ENCODE measurements around the gene MT1F.
"Not testable (repeated sequence)": the region's sequence is repeated elsewhere in the genome, so short reads cannot be mapped to it uniquely, and the experiment has no call there.

MT1F gene

DNA sequence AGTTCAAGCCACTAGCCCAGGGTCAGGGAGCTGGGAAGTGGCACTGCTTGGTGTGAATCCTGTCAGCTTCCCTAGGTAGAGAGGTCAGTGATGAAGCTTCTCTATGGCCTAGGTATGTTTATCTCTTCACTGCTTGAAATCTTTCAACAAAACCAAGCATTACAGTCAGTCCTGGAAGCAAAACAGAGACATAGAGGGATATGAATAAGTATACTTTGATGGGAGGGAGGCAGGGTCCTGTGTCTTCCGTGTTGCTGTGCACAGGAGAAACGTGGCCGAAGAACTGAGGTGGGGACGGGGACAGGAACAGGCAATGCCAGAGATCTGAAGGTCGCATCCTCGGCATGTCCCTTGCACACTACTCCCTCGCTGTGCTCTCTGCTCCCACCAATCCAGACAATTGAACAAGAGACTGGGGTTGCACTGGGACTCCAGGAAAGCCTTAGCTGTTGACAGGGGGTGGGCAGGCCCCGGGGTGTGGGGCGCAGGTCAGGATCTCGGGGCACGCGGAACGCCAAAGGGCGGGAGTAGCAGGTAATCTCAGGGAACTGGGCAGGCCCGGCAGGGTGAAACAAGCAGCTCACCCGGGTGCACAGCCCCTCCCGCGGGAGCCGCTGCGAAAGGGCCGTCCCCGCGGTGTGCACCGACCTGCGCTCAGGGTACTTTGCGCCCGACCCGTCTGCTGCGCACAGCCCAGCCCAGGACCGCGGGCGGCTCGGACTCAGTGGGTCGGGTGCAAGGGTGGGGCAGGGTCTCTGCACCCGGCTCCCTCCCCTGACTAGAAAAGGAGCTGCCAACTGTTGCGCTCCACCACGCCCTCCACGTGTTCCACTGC is 11.5 kb downstream of the MT1F start, which contains the start of gene MT1H:
MT1H (plus strand) TSS at position 810 of the 835 bp plus-strand sequence. CDS start 71 bp downstream, outside the sequence.
- no peak for DNase-seq (ENCODE audit: low read depth in 1 of 2, low spot score in 1 of 2)
- Histone ChIP-seq H3K27me3 (ENCODE audit: insufficient read depth, poor library complexity, severe bottlenecking) (peaks cover 45% of the 10 kb centered on the region), H3K4me3 (replicated peaks; ENCODE audit: insufficient read depth, low read length) (no peak within 1 kb of the TSS), H3K27ac (replicated peaks) (no peak within 1 kb of the TSS)
- TF ChIP-seq, protein P1, sequence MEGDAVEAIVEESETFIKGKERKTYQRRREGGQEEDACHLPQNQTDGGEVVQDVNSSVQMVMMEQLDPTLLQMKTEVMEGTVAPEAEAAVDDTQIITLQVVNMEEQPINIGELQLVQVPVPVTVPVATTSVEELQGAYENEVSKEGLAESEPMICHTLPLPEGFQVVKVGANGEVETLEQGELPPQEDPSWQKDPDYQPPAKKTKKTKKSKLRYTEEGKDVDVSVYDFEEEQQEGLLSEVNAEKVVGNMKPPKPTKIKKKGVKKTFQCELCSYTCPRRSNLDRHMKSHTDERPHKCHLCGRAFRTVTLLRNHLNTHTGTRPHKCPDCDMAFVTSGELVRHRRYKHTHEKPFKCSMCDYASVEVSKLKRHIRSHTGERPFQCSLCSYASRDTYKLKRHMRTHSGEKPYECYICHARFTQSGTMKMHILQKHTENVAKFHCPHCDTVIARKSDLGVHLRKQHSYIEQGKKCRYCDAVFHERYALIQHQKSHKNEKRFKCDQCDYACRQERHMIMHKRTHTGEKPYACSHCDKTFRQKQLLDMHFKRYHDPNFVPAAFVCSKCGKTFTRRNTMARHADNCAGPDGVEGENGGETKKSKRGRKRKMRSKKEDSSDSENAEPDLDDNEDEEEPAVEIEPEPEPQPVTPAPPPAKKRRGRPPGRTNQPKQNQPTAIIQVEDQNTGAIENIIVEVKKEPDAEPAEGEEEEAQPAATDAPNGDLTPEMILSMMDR (IDR thresholded peaks at IDR 0.05; ENCODE audit: insufficient read depth, low read length): no peak
- TF ChIP-seq SPI1 (IDR thresholded peaks at IDR 0.05; ENCODE audit: borderline replicate concordance, low read depth) (no peak), POLR2AphosphoS5 (IDR thresholded peaks at IDR 0.05; ENCODE audit: low read depth) (no peak), GABPA (IDR thresholded peaks at IDR 0.05; ENCODE audit: low read depth) (no peak)
- TF ChIP-seq, protein P2, sequence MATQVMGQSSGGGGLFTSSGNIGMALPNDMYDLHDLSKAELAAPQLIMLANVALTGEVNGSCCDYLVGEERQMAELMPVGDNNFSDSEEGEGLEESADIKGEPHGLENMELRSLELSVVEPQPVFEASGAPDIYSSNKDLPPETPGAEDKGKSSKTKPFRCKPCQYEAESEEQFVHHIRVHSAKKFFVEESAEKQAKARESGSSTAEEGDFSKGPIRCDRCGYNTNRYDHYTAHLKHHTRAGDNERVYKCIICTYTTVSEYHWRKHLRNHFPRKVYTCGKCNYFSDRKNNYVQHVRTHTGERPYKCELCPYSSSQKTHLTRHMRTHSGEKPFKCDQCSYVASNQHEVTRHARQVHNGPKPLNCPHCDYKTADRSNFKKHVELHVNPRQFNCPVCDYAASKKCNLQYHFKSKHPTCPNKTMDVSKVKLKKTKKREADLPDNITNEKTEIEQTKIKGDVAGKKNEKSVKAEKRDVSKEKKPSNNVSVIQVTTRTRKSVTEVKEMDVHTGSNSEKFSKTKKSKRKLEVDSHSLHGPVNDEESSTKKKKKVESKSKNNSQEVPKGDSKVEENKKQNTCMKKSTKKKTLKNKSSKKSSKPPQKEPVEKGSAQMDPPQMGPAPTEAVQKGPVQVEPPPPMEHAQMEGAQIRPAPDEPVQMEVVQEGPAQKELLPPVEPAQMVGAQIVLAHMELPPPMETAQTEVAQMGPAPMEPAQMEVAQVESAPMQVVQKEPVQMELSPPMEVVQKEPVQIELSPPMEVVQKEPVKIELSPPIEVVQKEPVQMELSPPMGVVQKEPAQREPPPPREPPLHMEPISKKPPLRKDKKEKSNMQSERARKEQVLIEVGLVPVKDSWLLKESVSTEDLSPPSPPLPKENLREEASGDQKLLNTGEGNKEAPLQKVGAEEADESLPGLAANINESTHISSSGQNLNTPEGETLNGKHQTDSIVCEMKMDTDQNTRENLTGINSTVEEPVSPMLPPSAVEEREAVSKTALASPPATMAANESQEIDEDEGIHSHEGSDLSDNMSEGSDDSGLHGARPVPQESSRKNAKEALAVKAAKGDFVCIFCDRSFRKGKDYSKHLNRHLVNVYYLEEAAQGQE (IDR thresholded peaks at IDR 0.05; ENCODE audit: insufficient replicate concordance, low read depth): no peak

DNA sequence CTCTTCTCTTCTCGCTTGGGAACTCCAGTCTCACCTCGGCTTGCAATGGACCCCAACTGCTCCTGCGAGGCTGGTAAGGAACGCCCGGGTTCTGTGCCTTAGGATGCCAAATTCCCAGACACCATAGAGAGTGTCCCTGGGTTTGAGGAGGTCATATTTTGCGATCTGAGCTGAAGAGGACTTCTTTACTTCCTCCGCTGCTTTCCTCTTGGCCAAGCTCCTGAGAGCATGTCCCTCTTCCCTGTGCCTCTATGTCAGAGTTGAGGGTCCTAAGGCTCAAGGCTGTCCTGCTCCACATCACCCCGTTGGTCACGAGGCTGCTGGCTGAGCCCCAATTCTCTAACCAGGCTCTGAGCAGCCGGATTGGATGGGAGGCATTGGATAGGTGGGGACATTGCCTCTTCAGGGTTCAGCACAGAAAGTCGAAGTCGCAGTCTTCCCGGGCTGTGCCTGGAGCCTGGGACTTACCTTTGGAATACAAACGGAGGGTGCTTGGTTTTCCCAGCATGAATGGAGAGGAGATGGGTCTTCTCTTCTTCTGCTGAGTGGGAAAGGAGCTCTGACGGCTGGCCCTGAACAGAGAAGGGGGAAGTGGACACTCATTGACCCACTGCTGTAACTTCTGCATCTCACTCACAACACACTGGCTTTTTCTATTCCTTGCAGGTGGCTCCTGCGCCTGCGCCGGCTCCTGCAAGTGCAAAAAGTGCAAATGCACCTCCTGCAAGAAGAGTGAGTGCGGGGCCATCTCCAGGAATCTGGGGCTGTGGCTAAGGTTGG is 12.3 kb downstream of the MT1F start:
- peaks cover 45% of the 10 kb centered on the region for H3K27me3 ChIP-seq (ENCODE audit: insufficient read depth, poor library complexity, severe bottlenecking)
- DNase-seq (ENCODE audit: low read depth in 1 of 2, low spot score in 1 of 2): peak in 1 of 2 experiments; percentile 13
- no peak overlapping the region for H3K27ac ChIP-seq (replicated peaks)
- TF ChIP-seq SPI1 (IDR thresholded peaks at IDR 0.05; ENCODE audit: borderline replicate concordance, low read depth): peak; percentile 43
- TF ChIP-seq, protein P2 (IDR thresholded peaks at IDR 0.05; ENCODE audit: insufficient replicate concordance, low read depth): no peak
- TF ChIP-seq, protein P1 (IDR thresholded peaks at IDR 0.05; ENCODE audit: insufficient read depth, low read length): no peak
- H3K4me3 ChIP-seq (replicated peaks; ENCODE audit: insufficient read depth, low read length): no peak overlapping the region

DNA sequence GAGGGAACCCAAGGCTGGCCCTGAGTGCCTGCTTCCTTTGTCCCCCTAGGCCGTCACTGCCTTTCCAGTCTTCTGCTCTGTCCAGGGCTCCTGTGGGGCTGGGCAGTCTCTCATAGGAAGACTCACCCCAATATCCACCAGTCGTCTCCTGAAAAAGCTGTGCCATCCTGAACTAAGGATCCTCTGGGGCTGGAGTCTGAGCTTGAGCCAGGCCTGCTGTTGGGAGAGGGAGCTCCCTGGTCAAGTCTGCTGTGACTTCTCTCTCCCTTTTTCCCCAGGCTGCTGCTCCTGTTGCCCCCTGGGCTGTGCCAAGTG is 12.8 kb downstream of the MT1F start:
- H3K27me3 ChIP-seq (ENCODE audit: insufficient read depth, poor library complexity, severe bottlenecking): peaks cover 44% of the 10 kb centered on the region
- DNase-seq (ENCODE audit: low read depth in 1 of 2, low spot score in 1 of 2): no peak
- H3K27ac ChIP-seq (replicated peaks): no peak overlapping the region
- TF ChIP-seq GABPA (IDR thresholded peaks at IDR 0.05; ENCODE audit: low read depth): no peak
- TF ChIP-seq SPI1 (IDR thresholded peaks at IDR 0.05; ENCODE audit: borderline replicate concordance, low read depth): no peak
- no peak for TF ChIP-seq POLR2AphosphoS5 (IDR thresholded peaks at IDR 0.05; ENCODE audit: low read depth)
- TF ChIP-seq, protein P2 (IDR thresholded peaks at IDR 0.05; ENCODE audit: insufficient replicate concordance, low read depth): no peak
- TF ChIP-seq, protein P1 (IDR thresholded peaks at IDR 0.05; ENCODE audit: insufficient read depth, low read length): no peak
- no peak overlapping the region for H3K4me3 ChIP-seq (replicated peaks; ENCODE audit: insufficient read depth, low read length)

DNA sequence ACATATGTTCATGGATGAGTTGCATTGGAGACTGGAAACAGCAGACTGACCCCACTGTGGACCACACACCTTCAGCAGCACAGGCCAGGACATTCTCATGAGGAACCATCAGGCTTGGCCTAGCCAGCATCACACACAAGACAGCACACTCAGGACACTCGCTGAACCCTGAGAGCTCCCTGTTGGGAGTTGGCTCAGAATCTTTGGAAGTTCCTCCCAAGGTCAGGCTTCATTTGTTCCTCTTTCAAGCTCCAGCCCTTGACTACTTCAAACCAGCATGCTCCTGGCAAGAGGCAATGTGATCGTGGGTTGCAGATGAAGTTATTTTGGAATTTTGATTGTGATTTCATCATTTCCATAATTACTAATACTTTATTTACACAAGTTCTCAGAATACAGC is 13.9 kb downstream of the MT1F start:
- not testable (repeated sequence) for H3K4me3 ChIP-seq (replicated peaks; ENCODE audit: insufficient read depth, low read length); H3K27ac ChIP-seq (replicated peaks); DNase-seq (ENCODE audit: low read depth in 1 of 2, low spot score in 1 of 2)
- peaks cover 49% of the 10 kb centered on the region for H3K27me3 ChIP-seq (ENCODE audit: insufficient read depth, poor library complexity, severe bottlenecking)

DNA sequence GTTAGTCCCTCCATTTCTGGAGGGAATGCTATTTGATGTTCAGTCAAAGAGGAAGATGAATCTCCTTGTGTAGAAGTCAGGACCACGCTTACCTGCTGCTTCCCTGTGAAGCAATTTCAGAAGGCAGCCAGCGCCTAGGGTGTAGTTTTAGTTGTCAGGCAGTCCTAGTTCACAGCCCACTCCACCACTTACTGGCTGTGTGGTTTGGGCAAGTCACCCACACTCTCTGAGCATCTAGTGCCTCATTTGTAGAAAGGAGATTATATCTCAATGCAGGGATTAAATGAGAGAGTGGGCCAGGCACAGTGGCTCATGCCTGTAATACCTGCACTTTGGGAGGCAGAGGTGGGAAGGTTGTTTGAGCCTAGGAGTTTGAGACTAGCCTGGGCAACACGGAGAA is 14.4 kb downstream of the MT1F start:
- H3K4me3 ChIP-seq (replicated peaks; ENCODE audit: insufficient read depth, low read length); H3K27ac ChIP-seq (replicated peaks); DNase-seq (ENCODE audit: low read depth in 1 of 2, low spot score in 1 of 2): not testable (repeated sequence)
- H3K27me3 ChIP-seq (ENCODE audit: insufficient read depth, poor library complexity, severe bottlenecking): peaks cover 46% of the 10 kb centered on the region

Measured in HL-60 (cell line).